A549 (cell line): Measurements from ENCODE around the gene SLIT2. TPM values are rescaled to one million over a fixed set of nuclear protein-coding genes. Genes with fewer than 3 reads are reported as not detected.

Experiments
- ATAC-seq, 2 experiments: fragments of 200-7000 bp in 1 of 2; fragments of >200 bp in 1 of 2; cut with Nextera tagmentation in 1 of 2; cut with Tn5 transposase in 1 of 2; 3 replicates each; pipeline versions ENCODE4 v1.8.0 to v1.9.1; 2018 to 2020; ENCODE audit warnings: mild to moderate bottlenecking in 1 of 2, moderate library complexity in 1 of 2
- CTCF ChIA-PET: fragments of 300-600 bp; sonication (Branson Sonifier 250); formaldehyde crosslinking; extraction: SDS; loops from one replicate; lab custom pipeline; 2021; ENCODE audit warnings: antibody characterized with exemption, inconsistent platforms; lab: Yijun Ruan, JAX
- POLR2A ChIA-PET: fragments of 350-600 bp; formaldehyde crosslinking; extraction: SDS; loops from one replicate; lab custom pipeline; 2021; ENCODE audit warnings: antibody characterized with exemption, inconsistent platforms; lab: Yijun Ruan, JAX
- DNase-seq, 2 experiments: peaks; one replicate each; pipeline versions ENCODE4 v3.0.0 to v3.0.0-alpha.2; 2011 to 2016; ENCODE audit warnings: low read depth in 1 of 2, low spot score in 1 of 2
- FAIRE-seq: peaks from 2 replicates; lab custom pipeline; 2011; peaks lifted over from hg19 to GRCh38; lab: Jason Lieb, UNC
- H3K27ac ChIP-seq, 2 experiments: fragments of >200 bp; sonication (Bioruptor Twin); formaldehyde crosslinking; 3 replicates each; pipeline ENCODE4 v1.5.1; 2016 to 2017
- H3K4me1 ChIP-seq: fragments of >200 bp; sonication (Bioruptor Twin); formaldehyde crosslinking; 3 replicates; pipeline ENCODE4 v1.6.1; 2016
- H3K4me2 ChIP-seq: fragments of >200 bp; sonication (Bioruptor Twin); formaldehyde crosslinking; 3 replicates; pipeline ENCODE4 v1.6.1; 2016
- H3K4me3 ChIP-seq: fragments of >200 bp; sonication (Bioruptor Twin); formaldehyde crosslinking; 3 replicates; pipeline ENCODE4 v1.5.1; 2016
- H3K9me3 ChIP-seq: fragments of >200 bp; sonication (Bioruptor Twin); formaldehyde crosslinking; 3 replicates; pipeline ENCODE4 v1.6.1; 2016
- EP300 ChIP-seq, 2 experiments: fragments of >200 bp; sonication (Bioruptor Twin); formaldehyde crosslinking; IDR thresholded peaks; 2 replicates in 1 of 2; 3 replicates in 1 of 2; pipeline ENCODE4 v1.6.1; 2016 to 2017
- FOSB ChIP-seq: fragments of 250-450 bp; sonication (Bioruptor Pico); IDR thresholded peaks from 2 replicates; pipeline ENCODE4 v1.5.0; 2020; ENCODE audit warnings: mild to moderate bottlenecking, moderate library complexity
- GATA3 ChIP-seq: IDR thresholded peaks from 2 replicates; pipeline ENCODE4 v1.6.1; 2012; ENCODE audit warnings: borderline replicate concordance
- HDAC2 ChIP-seq: fragments of 200-600 bp; sonication (generic); IDR thresholded peaks from 2 replicates; pipeline ENCODE4 v1.6.1; 2016
- HEYL ChIP-seq: fragments of 250-450 bp; sonication (Bioruptor Pico); IDR thresholded peaks from 2 replicates; pipeline ENCODE4 v1.8.0; 2021; ENCODE audit warnings: mild to moderate bottlenecking, moderate library complexity
- HOXB13 ChIP-seq: fragments of 250-450 bp; sonication (Bioruptor Pico); IDR thresholded peaks from 2 replicates; pipeline ENCODE4 v1.5.0; 2020; ENCODE audit warnings: low read depth, mild to moderate bottlenecking, moderate library complexity
- JUNB ChIP-seq: fragments of >200 bp; sonication (Bioruptor Twin); formaldehyde crosslinking; IDR thresholded peaks from 2 replicates; pipeline ENCODE4 v1.6.1; 2016
- KDM5A ChIP-seq: fragments of 200-600 bp; sonication (generic); IDR thresholded peaks from 2 replicates; pipeline ENCODE4 v1.6.1; 2016; ENCODE audit warnings: antibody characterized with exemption, mild to moderate bottlenecking
- MAFK ChIP-seq: fragments of 450-650 bp; IDR thresholded peaks from 2 replicates; pipeline ENCODE4 v1.6.1; 2014; ENCODE audit not compliant: partially characterized antibody
- MAZ ChIP-seq: fragments of 150-350 bp; IDR thresholded peaks from 2 replicates; pipeline ENCODE4 v1.6.1; 2014; ENCODE audit warnings: antibody characterized with exemption, low read depth, low read length, borderline replicate concordance
- MYC ChIP-seq: IDR thresholded peaks from 2 replicates; pipeline ENCODE4 v1.6.1; 2012; ENCODE audit warnings: mild to moderate bottlenecking, inconsistent platforms, low read length, improper control_type of control experiment, borderline replicate concordance
- NFE2L2 ChIP-seq: fragments of 150-350 bp; conservative IDR thresholded peaks from 2 replicates; pipeline ENCODE4 v1.6.1; 2014; ENCODE audit warnings: low read length
- PHF8 ChIP-seq: fragments of 200-600 bp; sonication (generic); IDR thresholded peaks from 2 replicates; pipeline ENCODE4 v1.6.1; 2016; ENCODE audit warnings: low read depth, mild to moderate bottlenecking, antibody characterized with exemption, moderate library complexity, borderline replicate concordance
- POLR2A ChIP-seq: IDR thresholded peaks from 2 replicates; pipeline ENCODE4 v1.6.1; 2012; ENCODE audit warnings: mild to moderate bottlenecking, low read length
- RARB ChIP-seq: fragments of 250-450 bp; sonication (Bioruptor Pico); IDR thresholded peaks from 2 replicates; pipeline ENCODE4 v1.8.0; 2021; ENCODE audit warnings: mild to moderate bottlenecking, moderate library complexity
- RCOR1 ChIP-seq: fragments of 150-350 bp; IDR thresholded peaks from 2 replicates; pipeline ENCODE4 v1.6.1; 2014; ENCODE audit warnings: antibody characterized with exemption, low read length, low read depth
- SREBF2 ChIP-seq: fragments of 450-650 bp; IDR thresholded peaks from 2 replicates; pipeline ENCODE4 v1.6.1; 2014; ENCODE audit warnings: mild to moderate bottlenecking, moderate library complexity
- TFCP2L1 ChIP-seq: fragments of 250-450 bp; sonication (Bioruptor Pico); IDR thresholded peaks from 2 replicates; pipeline ENCODE4 v1.5.0; 2021; ENCODE audit warnings: mild to moderate bottlenecking
- TP53 ChIP-seq: fragments of 250-450 bp; sonication (Bioruptor Pico); IDR thresholded peaks from 2 replicates; pipeline ENCODE4 v1.5.0; 2021; ENCODE audit warnings: mild to moderate bottlenecking, moderate library complexity
- ZC3H11A ChIP-seq: fragments of 450-650 bp; IDR thresholded peaks from 2 replicates; pipeline ENCODE4 v1.6.1; 2014; ENCODE audit warnings: antibody characterized with exemption, mild to moderate bottlenecking
- ZSCAN20 ChIP-seq: fragments of 250-450 bp; sonication (Bioruptor Pico); IDR thresholded peaks from 2 replicates; pipeline ENCODE4 v1.8.0; 2022; ENCODE audit warnings: mild to moderate bottlenecking, moderate library complexity
- WGBS: methylation state at CpG from one replicate; pipeline ENCODE4 v1.1.6; 2017; ENCODE audit errors: missing lambda C conversion rate; 5-methylcytosine and 5-hydroxymethylcytosine counted together
- polyA plus RNA-seq, 4 experiments: library from polyadenylated mRNA; depleted of rRNA in 3 of 4; stranded (reverse); fragments of >200 nt; fragmentation: RNase III in 1 of 4; extraction: RNeasy Plus Mini Kit Qiagen cat#74134 plus additional on column Dnase treatment in 1 of 4; gene quantifications; 2 replicates in 3 of 4; 3 replicates in 1 of 4; pipeline ENCODE4 v1.2.3, GENCODE V29; 2011 to 2017
- TF ChIP-seq, protein P1 (sequence below): fragments of 150-350 bp; IDR thresholded peaks from 2 replicates; pipeline ENCODE4 v1.6.1; 2014; ENCODE audit warnings: low read depth, mild to moderate bottlenecking, low read length
- TF ChIP-seq, protein P2 (sequence below): fragments of >200 bp; sonication (Bioruptor Twin); formaldehyde crosslinking; IDR thresholded peaks from 3 replicates; pipeline ENCODE4 v1.5.1; 2016
- TF ChIP-seq, protein P3 (sequence below): fragments of 200-600 bp; sonication (generic); IDR thresholded peaks from 2 replicates; pipeline ENCODE4 v1.6.1; 2016; ENCODE audit warnings: antibody characterized with exemption, mild to moderate bottlenecking, moderate library complexity
- TF ChIP-seq, protein P4 (sequence below): IDR thresholded peaks from 2 replicates; pipeline ENCODE4 v1.6.1; 2012; ENCODE audit warnings: low read depth, borderline replicate concordance
- TF ChIP-seq, protein P5 (sequence below): fragments of 250-450 bp; sonication (Bioruptor Pico); IDR thresholded peaks from 2 replicates; pipeline ENCODE4 v1.5.0; 2020; ENCODE audit warnings: low read depth, mild to moderate bottlenecking, moderate library complexity
- TF ChIP-seq, protein P6 (sequence below): fragments of 250-450 bp; sonication (Bioruptor Pico); IDR thresholded peaks from 2 replicates; pipeline ENCODE4 v1.5.0; 2021; ENCODE audit warnings: mild to moderate bottlenecking, moderate library complexity, borderline replicate concordance
- TF ChIP-seq, protein P7 (sequence below): fragments of 450-650 bp; IDR thresholded peaks from 2 replicates; pipeline ENCODE4 v1.6.1; 2014; ENCODE audit warnings: antibody characterized with exemption

SLIT2 gene
- polyA plus RNA-seq, 2 of the 4 experiments (the other 2 are of a cell fraction): not detected

DNA sequence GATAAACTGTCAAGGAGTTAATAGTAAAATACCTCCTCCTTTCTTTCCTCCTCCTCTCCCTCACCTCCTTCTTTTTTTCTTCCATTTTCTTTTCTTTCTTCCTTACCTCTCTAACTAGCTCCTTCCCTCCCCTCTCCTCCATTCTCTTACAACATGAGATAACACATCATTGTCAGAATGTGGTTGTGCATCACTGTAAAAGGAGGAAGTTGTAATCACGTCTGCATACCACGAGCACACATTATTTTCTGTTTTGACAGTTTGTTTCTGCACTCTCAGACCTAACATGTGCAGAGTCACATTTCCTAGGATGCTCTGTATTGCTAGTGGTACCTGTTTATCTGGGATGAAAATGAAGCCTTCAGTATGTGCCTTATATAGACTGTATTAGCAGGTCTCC is 9.1 kb downstream of the SLIT2 start:
- TF ChIP-seq KDM5A: no peak
- no peak for TF ChIP-seq RARB (CRISPR knock-in tag)
- TF ChIP-seq GATA3: no peak
- TF ChIP-seq SREBF2: no peak
- no peak for TF ChIP-seq MAFK
- TF ChIP-seq MYC: no peak
- TF ChIP-seq ZC3H11A: no peak
- TF ChIP-seq HEYL (CRISPR knock-in tag): no peak
- TF ChIP-seq TFCP2L1 (CRISPR knock-in tag): no peak
- TF ChIP-seq TP53: no peak
- no peak for TF ChIP-seq FOSB
- no peak for TF ChIP-seq JUNB
- no peak for TF ChIP-seq RCOR1
- no peak for TF ChIP-seq HDAC2
- no peak for TF ChIP-seq EP300 (IDR thresholded peaks at IDR 0.05)
- Histone ChIP-seq H3K9me3 (no peaks in the 10 kb centered on the region), H3K4me3 (no peak overlapping the region), H3K4me2 (no peak overlapping the region), H3K27ac (no peak overlapping the region), H3K4me1 (no peaks in the 10 kb centered on the region)
- DNase-seq: no peak
- ChIA-PET CTCF (interaction anchor here (1.3 kb wide), 1 partner anchor 12 kb away, joined by 4 read pairs; no protein-coding TSS in a partner anchor), POLR2A (no interaction called here)
- 8% methylated on average over 2 of the region's 2 CpGs for WGBS
- FAIRE-seq: no peak
- no peak for ATAC-seq

DNA sequence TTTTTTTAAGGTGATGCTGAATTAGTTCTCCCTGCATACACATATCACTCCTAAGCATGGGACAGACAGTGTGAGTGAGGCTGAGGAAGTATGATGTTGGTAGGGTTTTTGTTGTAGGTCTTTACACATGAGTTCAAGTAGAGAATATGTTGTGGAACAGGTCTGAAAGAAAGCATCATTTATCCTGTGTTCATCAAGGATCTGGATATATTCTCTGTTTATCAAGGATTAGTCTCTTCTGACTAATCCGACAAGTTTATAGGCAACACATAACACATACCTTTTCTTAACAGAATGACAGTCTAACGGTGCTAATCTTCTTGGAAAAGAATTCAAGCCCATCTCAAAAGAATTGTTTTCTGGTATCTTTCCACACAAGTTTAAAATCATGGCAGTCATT is 10.5 kb downstream of the SLIT2 start:
- no peaks in the 10 kb centered on the region for H3K4me1 ChIP-seq
- WGBS: 4% methylated on average over 2 of the region's 2 CpGs
- FAIRE-seq (no peak), ATAC-seq (no peak), DNase-seq (no peak)
- no peak overlapping the region for H3K4me2 ChIP-seq
- CTCF ChIA-PET: interaction anchor here (1.3 kb wide), 1 partner anchor 14 kb away, joined by 4 read pairs; no protein-coding TSS in a partner anchor
- POLR2A ChIA-PET: no interaction called here
- H3K4me3 ChIP-seq: no peak overlapping the region
- H3K27ac ChIP-seq: no peak overlapping the region
- TF ChIP-seq, protein P1, sequence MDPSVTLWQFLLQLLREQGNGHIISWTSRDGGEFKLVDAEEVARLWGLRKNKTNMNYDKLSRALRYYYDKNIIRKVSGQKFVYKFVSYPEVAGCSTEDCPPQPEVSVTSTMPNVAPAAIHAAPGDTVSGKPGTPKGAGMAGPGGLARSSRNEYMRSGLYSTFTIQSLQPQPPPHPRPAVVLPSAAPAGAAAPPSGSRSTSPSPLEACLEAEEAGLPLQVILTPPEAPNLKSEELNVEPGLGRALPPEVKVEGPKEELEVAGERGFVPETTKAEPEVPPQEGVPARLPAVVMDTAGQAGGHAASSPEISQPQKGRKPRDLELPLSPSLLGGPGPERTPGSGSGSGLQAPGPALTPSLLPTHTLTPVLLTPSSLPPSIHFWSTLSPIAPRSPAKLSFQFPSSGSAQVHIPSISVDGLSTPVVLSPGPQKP: no peak
- TF ChIP-seq HOXB13 (CRISPR knock-in tag) (no peak), MYC (no peak), ZSCAN20 (CRISPR knock-in tag) (no peak), POLR2A (no peak), PHF8 (no peak), NFE2L2 (no peak), MAZ (no peak), TFCP2L1 (CRISPR knock-in tag) (no peak), RCOR1 (no peak)
- TF ChIP-seq, protein P2, sequence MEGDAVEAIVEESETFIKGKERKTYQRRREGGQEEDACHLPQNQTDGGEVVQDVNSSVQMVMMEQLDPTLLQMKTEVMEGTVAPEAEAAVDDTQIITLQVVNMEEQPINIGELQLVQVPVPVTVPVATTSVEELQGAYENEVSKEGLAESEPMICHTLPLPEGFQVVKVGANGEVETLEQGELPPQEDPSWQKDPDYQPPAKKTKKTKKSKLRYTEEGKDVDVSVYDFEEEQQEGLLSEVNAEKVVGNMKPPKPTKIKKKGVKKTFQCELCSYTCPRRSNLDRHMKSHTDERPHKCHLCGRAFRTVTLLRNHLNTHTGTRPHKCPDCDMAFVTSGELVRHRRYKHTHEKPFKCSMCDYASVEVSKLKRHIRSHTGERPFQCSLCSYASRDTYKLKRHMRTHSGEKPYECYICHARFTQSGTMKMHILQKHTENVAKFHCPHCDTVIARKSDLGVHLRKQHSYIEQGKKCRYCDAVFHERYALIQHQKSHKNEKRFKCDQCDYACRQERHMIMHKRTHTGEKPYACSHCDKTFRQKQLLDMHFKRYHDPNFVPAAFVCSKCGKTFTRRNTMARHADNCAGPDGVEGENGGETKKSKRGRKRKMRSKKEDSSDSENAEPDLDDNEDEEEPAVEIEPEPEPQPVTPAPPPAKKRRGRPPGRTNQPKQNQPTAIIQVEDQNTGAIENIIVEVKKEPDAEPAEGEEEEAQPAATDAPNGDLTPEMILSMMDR: no peak
- TF ChIP-seq, protein P3, sequence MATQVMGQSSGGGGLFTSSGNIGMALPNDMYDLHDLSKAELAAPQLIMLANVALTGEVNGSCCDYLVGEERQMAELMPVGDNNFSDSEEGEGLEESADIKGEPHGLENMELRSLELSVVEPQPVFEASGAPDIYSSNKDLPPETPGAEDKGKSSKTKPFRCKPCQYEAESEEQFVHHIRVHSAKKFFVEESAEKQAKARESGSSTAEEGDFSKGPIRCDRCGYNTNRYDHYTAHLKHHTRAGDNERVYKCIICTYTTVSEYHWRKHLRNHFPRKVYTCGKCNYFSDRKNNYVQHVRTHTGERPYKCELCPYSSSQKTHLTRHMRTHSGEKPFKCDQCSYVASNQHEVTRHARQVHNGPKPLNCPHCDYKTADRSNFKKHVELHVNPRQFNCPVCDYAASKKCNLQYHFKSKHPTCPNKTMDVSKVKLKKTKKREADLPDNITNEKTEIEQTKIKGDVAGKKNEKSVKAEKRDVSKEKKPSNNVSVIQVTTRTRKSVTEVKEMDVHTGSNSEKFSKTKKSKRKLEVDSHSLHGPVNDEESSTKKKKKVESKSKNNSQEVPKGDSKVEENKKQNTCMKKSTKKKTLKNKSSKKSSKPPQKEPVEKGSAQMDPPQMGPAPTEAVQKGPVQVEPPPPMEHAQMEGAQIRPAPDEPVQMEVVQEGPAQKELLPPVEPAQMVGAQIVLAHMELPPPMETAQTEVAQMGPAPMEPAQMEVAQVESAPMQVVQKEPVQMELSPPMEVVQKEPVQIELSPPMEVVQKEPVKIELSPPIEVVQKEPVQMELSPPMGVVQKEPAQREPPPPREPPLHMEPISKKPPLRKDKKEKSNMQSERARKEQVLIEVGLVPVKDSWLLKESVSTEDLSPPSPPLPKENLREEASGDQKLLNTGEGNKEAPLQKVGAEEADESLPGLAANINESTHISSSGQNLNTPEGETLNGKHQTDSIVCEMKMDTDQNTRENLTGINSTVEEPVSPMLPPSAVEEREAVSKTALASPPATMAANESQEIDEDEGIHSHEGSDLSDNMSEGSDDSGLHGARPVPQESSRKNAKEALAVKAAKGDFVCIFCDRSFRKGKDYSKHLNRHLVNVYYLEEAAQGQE: no peak
- TF ChIP-seq, protein P4, sequence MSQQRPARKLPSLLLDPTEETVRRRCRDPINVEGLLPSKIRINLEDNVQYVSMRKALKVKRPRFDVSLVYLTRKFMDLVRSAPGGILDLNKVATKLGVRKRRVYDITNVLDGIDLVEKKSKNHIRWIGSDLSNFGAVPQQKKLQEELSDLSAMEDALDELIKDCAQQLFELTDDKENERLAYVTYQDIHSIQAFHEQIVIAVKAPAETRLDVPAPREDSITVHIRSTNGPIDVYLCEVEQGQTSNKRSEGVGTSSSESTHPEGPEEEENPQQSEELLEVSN: no peak
- TF ChIP-seq, protein P5, sequence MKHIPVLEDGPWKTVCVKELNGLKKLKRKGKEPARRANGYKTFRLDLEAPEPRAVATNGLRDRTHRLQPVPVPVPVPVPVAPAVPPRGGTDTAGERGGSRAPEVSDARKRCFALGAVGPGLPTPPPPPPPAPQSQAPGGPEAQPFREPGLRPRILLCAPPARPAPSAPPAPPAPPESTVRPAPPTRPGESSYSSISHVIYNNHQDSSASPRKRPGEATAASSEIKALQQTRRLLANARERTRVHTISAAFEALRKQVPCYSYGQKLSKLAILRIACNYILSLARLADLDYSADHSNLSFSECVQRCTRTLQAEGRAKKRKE (CRISPR knock-in tag): no peak
- TF ChIP-seq, protein P6, sequence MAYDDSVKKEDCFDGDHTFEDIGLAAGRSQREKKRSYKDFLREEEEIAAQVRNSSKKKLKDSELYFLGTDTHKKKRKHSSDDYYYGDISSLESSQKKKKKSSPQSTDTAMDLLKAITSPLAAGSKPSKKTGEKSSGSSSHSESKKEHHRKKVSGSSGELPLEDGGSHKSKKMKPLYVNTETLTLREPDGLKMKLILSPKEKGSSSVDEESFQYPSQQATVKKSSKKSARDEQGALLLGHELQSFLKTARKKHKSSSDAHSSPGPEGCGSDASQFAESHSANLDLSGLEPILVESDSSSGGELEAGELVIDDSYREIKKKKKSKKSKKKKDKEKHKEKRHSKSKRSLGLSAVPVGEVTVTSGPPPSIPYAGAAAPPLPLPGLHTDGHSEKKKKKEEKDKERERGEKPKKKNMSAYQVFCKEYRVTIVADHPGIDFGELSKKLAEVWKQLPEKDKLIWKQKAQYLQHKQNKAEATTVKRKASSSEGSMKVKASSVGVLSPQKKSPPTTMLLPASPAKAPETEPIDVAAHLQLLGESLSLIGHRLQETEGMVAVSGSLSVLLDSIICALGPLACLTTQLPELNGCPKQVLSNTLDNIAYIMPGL (CRISPR knock-in tag): no peak
- TF ChIP-seq, protein P7, sequence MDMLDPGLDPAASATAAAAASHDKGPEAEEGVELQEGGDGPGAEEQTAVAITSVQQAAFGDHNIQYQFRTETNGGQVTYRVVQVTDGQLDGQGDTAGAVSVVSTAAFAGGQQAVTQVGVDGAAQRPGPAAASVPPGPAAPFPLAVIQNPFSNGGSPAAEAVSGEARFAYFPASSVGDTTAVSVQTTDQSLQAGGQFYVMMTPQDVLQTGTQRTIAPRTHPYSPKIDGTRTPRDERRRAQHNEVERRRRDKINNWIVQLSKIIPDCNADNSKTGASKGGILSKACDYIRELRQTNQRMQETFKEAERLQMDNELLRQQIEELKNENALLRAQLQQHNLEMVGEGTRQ: no peak
- no peaks in the 10 kb centered on the region for H3K9me3 ChIP-seq
